Thyroid gland (tissue), 4 donors: ENCODE results near the gene QSOX2.

Source experiments
- POLR2A ChIP-seq, 2 donors: fragments of 450-650 bp; IDR thresholded peaks; one replicate each; pipeline ENCODE4 v1.6.1; 2017; ENCODE audit warnings: antibody characterized with exemption in 2 of 2, mild to moderate bottlenecking in 2 of 2, moderate library complexity in 1 of 2
- TF ChIP-seq, protein P1 (sequence below), 6 experiments: fragments of 200-600 bp in 3 of 6; fragments of 450-650 bp in 3 of 6; sonication (generic) in 3 of 6; IDR thresholded peaks; one replicate each; pipeline ENCODE4 v1.5.1; 2016 to 2019; ENCODE audit warnings: antibody characterized with exemption in 6 of 6, mild to moderate bottlenecking in 2 of 6, inconsistent platforms in 1 of 6, moderate library complexity in 1 of 6

DNA sequence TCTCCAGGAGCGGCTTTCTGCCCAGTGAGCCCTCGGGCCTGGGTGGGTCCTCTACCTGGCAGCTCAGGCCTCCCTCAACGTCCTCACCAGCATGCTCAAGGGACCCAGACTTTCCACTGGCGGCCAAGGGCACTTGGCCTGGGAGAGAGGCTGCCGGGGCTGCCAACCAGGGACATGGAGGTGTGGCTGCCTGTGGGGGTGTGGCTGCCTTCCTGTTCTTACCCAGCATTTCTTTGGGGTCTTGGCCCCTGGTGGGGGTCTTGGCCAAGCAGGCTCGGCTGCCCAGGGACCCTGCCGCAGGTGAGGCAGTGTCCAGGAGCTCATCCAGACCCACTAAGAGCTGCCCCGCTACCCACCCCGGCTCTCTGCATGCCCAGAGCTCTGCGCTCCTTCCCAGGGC is 7.2 kb upstream of the QSOX2 start:
- TF ChIP-seq, protein P1, sequence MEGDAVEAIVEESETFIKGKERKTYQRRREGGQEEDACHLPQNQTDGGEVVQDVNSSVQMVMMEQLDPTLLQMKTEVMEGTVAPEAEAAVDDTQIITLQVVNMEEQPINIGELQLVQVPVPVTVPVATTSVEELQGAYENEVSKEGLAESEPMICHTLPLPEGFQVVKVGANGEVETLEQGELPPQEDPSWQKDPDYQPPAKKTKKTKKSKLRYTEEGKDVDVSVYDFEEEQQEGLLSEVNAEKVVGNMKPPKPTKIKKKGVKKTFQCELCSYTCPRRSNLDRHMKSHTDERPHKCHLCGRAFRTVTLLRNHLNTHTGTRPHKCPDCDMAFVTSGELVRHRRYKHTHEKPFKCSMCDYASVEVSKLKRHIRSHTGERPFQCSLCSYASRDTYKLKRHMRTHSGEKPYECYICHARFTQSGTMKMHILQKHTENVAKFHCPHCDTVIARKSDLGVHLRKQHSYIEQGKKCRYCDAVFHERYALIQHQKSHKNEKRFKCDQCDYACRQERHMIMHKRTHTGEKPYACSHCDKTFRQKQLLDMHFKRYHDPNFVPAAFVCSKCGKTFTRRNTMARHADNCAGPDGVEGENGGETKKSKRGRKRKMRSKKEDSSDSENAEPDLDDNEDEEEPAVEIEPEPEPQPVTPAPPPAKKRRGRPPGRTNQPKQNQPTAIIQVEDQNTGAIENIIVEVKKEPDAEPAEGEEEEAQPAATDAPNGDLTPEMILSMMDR (IDR thresholded peaks at IDR 0.05): no peak
- no peak for TF ChIP-seq POLR2A (IDR thresholded peaks at IDR 0.05)
